ENCODE measurements around the gene PDLIM3. TPM values are rescaled to one million over a fixed set of nuclear protein-coding genes. Genes with fewer than 3 reads are reported as not detected.

Gene PDLIM3
- total RNA-seq, 1 donor: 2.2 TPM

GRCh38 chr4:185573651-185574199 lies 38.4 kb upstream of the PDLIM3 start:
- peak overlapping the region; percentile 72 for H3K27ac ChIP-seq (ENCODE audit: low read depth, low read length)
- H3K4me1 ChIP-seq (ENCODE audit: insufficient read depth, low read length): peaks cover 3% of the 10 kb centered on the region
- peak overlapping the region; percentile 86 for H2AFZ ChIP-seq (ENCODE audit: low read length)
- H3K79me2 ChIP-seq (ENCODE audit: insufficient read depth, low read length): no peaks in the 10 kb centered on the region
- H3K4me3 ChIP-seq (ENCODE audit: insufficient read depth, low read length): no peak overlapping the region
- DNase-seq (ENCODE audit: insufficient read length, low spot score, missing footprints): peak; percentile 87
- no peaks in the 10 kb centered on the region for H3K27me3 ChIP-seq (ENCODE audit: insufficient read depth, low read length)
- H3K9me3 ChIP-seq (ENCODE audit: low read depth, low read length): no peaks in the 10 kb centered on the region
- no peaks in the 10 kb centered on the region for H3K36me3 ChIP-seq (ENCODE audit: insufficient read depth, low read length)
- H4K20me1 ChIP-seq (ENCODE audit: insufficient read depth, low read length): no peaks in the 10 kb centered on the region
- TF ChIP-seq CTCF (IDR thresholded peaks at IDR 0.05; ENCODE audit: extremely low read depth, low read depth, low read length): no peak
- peak overlapping the region; percentile 31 for H3K4me2 ChIP-seq (ENCODE audit: insufficient read depth, low read length)

- H3K4me1 ChIP-seq (ENCODE audit: insufficient read depth, low read length): peaks cover 17% of the 10 kb centered on the region
- no peak overlapping the region for H3K4me3 ChIP-seq (ENCODE audit: insufficient read depth, low read length)
- H3K9me3 ChIP-seq (ENCODE audit: low read depth, low read length): no peaks in the 10 kb centered on the region
- no peaks in the 10 kb centered on the region for H3K79me2 ChIP-seq (ENCODE audit: insufficient read depth, low read length)
- H2AFZ ChIP-seq (ENCODE audit: low read length): no peak overlapping the region
- H3K27ac ChIP-seq (ENCODE audit: low read depth, low read length): no peak overlapping the region
- no peak for DNase-seq (ENCODE audit: insufficient read length, low spot score, missing footprints)
- H3K4me2 ChIP-seq (ENCODE audit: insufficient read depth, low read length): no peak overlapping the region
- no peaks in the 10 kb centered on the region for H4K20me1 ChIP-seq (ENCODE audit: insufficient read depth, low read length)
- H3K36me3 ChIP-seq (ENCODE audit: insufficient read depth, low read length): no peaks in the 10 kb centered on the region
- no peak for TF ChIP-seq CTCF (IDR thresholded peaks at IDR 0.05; ENCODE audit: extremely low read depth, low read depth, low read length)
- H3K27me3 ChIP-seq (ENCODE audit: insufficient read depth, low read length): no peaks in the 10 kb centered on the region
Observed at GRCh38 chr4:185570727-185571126, 35.4 kb upstream of the PDLIM3 start.

- no peaks in the 10 kb centered on the region for H4K20me1 ChIP-seq (ENCODE audit: insufficient read depth, low read length)
- peaks cover 14% of the 10 kb centered on the region for H3K4me1 ChIP-seq (ENCODE audit: insufficient read depth, low read length)
- no peak overlapping the region for H3K4me2 ChIP-seq (ENCODE audit: insufficient read depth, low read length)
- DNase-seq (ENCODE audit: insufficient read length, low spot score, missing footprints): no peak
- H3K27ac ChIP-seq (ENCODE audit: low read depth, low read length): peak overlapping the region; percentile 87
- H3K36me3 ChIP-seq (ENCODE audit: insufficient read depth, low read length): no peaks in the 10 kb centered on the region
- no peaks in the 10 kb centered on the region for H3K27me3 ChIP-seq (ENCODE audit: insufficient read depth, low read length)
- H2AFZ ChIP-seq (ENCODE audit: low read length): peak overlapping the region; percentile 53
- no peaks in the 10 kb centered on the region for H3K9me3 ChIP-seq (ENCODE audit: low read depth, low read length)
- H3K79me2 ChIP-seq (ENCODE audit: insufficient read depth, low read length): no peaks in the 10 kb centered on the region
- TF ChIP-seq CTCF (IDR thresholded peaks at IDR 0.05; ENCODE audit: extremely low read depth, low read depth, low read length): no peak
- no peak overlapping the region for H3K4me3 ChIP-seq (ENCODE audit: insufficient read depth, low read length)
Observed at GRCh38 chr4:185567381-185568376, 32.4 kb upstream of the PDLIM3 start.

- H3K4me1 ChIP-seq (ENCODE audit: insufficient read depth, low read length): peaks cover 14% of the 10 kb centered on the region
- no peaks in the 10 kb centered on the region for H3K79me2 ChIP-seq (ENCODE audit: insufficient read depth, low read length)
- H3K27ac ChIP-seq (ENCODE audit: low read depth, low read length): peak overlapping the region; percentile 87
- H3K9me3 ChIP-seq (ENCODE audit: low read depth, low read length): no peaks in the 10 kb centered on the region
- H3K27me3 ChIP-seq (ENCODE audit: insufficient read depth, low read length): no peaks in the 10 kb centered on the region
- no peaks in the 10 kb centered on the region for H4K20me1 ChIP-seq (ENCODE audit: insufficient read depth, low read length)
- H3K4me3 ChIP-seq (ENCODE audit: insufficient read depth, low read length): no peak overlapping the region
- no peak overlapping the region for H3K4me2 ChIP-seq (ENCODE audit: insufficient read depth, low read length)
- no peaks in the 10 kb centered on the region for H3K36me3 ChIP-seq (ENCODE audit: insufficient read depth, low read length)
- TF ChIP-seq CTCF (IDR thresholded peaks at IDR 0.05; ENCODE audit: extremely low read depth, low read depth, low read length): no peak
- DNase-seq (ENCODE audit: insufficient read length, low spot score, missing footprints): peak; percentile 69
- no peak overlapping the region for H2AFZ ChIP-seq (ENCODE audit: low read length)
Observed at GRCh38 chr4:185566972-185567371, 31.7 kb upstream of the PDLIM3 start.

Data from osteoblast (primary cell).